HG02885 (cell line): ENCODE measurements around the gene ARHGAP28.

Source experiments
- ATAC-seq: cut with Tn5 transposase; IDR thresholded peaks from one replicate; pipeline ENCODE4 v1.9.1; 2021; ENCODE audit warnings: mild to moderate bottlenecking; ENCODE audit not compliant: unreplicated experiment, poor library complexity

The ARHGAP28 gene

DNA sequence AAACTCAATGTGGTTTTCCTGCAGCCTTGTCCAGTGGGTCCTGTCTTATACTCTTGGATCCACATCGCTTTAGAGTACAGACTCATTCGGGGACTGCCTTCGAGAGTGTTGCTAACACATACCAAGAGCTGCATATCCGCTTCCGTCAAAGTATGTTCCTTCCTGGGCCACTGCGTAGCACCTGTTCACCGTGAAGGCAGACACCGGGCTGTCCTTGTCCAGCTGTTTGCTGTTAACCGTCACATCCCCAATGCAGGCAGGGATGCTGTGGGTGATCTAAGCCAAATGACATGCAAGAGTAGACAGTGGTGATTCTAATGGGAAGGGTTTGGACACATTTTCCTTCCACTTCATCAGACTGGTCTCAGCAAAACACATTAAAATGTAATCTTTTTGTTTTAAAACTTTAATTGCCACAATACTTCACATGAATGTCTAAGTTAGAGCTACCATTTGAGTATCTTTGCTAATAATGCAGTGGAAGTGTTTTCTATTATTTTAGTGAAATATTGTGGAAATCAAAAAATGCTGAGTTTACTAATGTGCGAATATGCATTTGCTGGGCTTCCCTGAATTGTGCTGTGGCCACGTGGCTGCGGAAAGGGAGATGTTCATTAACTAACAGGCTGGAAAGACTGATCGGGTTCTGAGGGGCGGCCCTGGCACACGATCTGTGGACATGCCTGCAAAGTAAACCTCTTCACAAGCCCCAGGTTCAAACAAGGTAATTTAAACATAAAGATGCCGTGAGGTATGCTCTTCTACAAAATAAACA, 219.0 kb downstream of the ARHGAP28 start:
- ATAC-seq, result no peak

DNA sequence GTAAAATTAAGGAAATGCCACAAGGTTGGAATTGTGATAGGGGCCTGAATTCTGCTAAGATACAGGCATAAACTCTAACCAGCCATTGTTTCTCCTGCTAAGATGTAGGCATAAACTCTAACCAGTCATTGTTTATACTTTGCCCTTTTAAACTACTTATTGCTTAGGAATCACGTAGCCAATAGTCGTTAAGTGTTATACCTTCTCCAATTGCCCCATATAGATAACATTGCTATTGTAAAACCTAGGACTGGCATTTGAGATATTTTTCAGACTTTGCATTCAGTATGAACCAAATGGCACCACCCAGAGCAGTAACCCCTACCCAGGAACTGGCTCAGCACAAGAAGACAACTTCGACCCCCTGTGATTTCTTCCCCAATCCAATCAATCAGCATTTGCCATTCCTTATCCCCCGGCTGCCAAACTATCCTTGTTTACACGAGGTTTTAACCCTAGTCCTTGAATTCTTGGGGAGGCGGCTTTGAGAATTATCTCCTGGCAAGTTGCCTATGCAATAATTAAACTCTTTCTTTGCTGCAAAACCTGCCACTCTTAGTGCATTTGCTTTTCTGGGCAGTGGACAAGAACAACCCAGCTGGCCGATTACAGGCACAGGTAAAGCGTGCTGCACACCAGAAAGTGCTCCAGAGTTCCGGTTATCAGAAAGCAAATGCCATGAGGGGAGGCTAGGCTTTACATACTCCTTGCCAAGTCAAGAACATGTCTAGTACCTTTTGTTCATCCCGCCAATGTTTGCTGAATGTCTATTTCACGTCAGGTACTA, 220.5 kb downstream of the ARHGAP28 start:
- no peak for ATAC-seq

DNA sequence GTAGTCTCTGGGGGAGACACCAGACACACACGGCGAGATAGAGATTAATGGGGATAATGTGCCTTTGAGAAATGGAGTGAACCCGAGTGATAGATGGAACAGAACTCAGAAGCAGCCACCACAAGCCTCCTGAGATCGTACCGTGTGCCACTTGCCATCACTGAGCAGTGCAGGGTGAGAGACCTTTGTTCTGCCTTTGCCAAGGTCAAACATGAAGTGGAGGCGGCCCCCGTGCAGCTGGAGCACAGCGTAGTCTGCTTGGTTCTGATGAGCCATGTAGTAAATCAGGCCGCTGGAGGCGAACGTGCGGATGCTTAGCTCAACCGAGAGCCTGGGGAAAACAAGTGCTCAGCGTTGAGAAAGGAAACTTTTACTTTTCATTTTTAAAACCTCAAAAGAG, 221.1 kb downstream of the ARHGAP28 start:
- ATAC-seq, result no peak

DNA sequence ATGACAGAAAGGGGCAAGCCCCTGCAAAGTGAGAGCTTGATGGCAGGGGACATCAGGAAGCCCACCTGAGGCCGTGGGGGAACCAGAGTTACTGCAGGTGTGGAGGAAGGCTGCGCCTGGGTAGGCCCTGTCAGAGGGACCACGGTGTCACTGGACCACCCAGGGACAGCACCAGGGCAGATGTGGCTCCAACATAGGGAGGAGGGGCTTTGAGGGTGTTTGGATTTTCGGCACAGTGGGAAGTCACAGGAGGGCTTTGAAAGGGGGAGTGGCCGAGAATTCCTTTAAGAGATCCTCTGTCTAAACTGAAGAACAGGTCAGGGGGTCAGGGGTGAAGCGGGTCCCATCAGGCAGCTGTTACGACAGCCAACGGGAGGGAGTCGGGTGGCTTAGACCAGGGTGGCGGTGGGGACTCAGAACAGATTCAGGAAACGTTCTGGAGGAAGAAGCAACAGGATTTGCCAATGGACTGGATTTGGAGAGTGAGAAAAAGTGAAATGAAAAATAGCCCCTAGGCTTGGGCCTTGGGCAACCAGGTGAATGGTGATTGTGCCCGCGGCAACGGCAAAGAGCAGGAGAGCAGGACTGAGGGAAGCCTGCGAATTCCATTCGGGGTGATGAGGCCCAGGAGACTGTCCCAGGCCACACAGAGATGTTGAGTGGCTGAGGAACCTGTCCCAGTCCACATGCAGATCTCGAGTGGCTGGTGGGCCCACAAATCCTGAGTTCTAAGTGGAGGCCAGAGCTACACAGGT, 222.0 kb downstream of the ARHGAP28 start:
- ATAC-seq, result no peak

DNA sequence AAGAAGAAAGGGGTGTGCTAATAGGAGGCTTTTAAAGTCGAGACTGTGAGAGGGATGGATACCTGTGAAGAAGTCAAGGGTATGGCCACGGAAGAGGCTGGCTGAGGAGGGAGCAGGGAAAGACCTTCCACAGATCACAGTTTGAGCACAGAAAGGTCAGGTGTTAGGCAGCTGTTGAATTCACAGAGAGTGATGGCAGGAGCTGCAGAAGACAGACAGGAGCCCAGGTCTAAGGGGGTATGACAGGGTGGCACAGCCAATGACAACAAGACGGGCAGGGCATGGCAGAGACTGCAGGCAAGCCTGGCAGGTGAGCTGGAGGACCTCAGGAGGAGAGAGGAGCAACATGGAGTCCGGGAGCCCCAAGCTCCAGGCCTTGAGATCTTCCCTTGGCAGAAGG, 225.0 kb downstream of the ARHGAP28 start:
- no peak for ATAC-seq

DNA sequence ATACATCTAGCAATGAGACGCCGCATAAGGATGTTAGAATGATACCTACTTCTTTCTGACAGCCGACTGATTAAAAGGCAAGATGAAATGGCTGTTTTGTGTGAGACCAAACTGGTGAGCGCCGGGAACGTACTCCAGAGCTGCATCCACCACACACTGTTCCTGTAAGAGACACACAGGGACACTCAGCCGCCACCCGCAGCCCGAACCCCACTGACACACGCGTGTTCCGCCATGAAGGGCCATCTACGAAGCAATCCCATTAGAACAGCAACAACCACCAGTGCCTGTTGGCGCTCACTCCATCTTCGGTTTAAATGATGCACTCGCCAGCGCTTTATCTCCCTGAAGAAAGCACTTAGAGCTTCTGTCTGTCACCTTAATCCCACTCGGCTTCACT, 225.8 kb downstream of the ARHGAP28 start:
- no peak for ATAC-seq

DNA sequence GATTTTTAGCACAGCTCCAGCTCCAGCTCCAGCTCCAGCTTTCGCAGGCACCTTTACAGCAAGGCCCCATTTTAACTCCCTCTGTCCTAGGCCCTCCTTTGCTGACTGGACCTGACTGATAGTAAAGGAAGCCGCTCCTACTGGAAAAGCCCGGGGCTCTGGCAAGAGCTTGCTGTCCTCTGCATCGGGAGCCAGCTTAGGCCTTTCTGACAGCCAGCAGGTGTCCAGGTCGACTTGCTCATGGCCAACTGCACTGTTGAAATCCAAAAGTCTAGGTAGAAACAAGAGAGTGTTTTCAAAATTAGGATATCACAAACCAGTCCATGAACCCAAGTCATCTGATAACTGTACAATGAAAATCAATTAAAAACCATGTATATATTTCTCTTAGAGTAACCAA, 227.0 kb downstream of the ARHGAP28 start:
- no peak for ATAC-seq

DNA sequence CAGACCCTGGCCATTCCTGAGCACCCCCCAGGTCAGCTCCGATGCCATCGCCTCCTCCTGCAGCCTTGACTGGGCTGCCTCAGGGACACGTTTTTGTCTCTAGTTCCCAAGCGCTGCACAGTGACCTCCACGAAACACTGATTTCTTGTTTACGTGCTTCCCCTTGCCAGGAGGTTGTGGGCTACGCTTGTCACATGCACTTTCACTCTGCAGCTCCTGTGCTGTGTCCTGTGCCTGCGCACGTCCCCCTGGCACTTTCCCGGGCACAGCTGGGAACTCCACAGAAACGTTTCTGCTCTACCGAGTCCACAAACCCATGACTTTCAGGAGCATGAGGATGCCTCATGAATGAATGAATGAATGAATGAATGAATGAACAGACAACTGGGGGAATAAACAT, 227.5 kb downstream of the ARHGAP28 start:
- no peak for ATAC-seq

DNA sequence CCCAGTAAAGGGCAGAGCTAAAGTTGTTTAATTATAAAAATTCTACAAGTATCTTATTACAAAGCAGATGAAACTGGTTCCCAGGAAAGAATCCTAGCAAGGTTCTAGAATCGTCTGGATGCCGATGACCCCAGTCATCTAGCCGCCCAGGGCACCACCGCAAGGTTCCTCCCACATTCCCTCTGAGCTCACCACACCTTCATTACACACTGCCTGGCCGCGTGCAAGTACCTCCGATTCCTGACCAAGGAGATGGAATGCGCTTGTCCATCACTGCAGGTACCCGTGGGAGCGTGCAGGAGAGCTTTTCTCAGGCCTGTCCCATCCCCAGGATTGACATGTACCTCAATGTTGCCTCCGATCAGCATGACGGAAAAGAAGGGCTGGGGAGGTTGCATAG, 229.6 kb downstream of the ARHGAP28 start:
- ATAC-seq, result no peak

DNA sequence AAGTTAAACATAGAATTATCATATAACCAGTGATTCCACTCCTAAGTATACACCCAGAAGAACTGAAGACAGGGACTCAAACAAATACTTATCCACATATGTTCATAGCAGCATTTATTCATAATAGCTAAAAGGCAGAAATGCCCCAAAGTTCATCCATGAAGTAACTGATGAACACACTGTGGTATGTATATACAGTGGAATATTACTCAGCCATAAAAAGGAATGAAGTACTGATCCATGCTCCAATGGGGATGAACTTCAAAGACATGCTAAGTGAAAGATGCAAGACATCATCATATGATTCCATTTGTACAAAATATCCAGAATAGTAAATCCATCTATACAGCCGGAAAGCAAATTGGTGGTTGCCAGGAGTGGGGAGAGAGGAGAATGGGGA, 230.6 kb downstream of the ARHGAP28 start:
- no peak for ATAC-seq

DNA sequence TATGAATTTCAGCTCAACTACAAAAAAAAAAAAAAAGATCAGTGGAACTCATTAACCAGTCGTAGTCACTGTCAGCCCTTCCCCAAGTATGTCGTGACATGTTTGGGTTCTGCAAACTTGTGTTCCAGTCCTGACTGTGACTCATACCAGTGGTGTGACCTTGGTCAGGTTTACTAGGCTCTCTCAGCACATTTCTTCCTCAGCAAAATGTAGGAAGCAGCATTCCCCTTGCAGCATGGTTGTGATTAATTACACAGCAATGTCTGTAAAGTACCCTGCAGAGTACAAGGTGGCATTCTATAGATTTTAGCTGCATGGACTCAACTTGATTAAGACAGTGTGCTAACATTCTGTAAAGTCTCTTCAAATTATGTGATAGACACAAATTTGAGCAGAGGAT, 231.1 kb downstream of the ARHGAP28 start:
- no peak for ATAC-seq

DNA sequence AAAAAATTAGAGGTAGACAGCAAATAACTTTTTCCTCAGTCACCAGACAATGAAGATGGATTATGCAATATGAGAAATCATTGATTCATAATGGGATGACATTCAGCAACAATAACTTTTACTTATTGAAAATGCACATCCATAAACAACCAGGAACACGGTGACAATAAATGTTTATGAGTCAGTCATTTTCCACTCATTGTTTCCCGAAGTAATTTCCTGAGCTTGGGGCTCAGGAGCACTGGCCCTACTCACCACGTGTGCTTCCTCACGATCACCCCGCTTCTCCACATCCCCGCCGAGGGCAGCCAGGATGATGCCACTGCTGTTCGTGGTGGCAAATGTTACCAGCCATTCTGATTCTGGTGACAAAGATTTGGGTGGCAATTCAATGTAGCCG, 231.8 kb downstream of the ARHGAP28 start:
- ATAC-seq, result no peak

DNA sequence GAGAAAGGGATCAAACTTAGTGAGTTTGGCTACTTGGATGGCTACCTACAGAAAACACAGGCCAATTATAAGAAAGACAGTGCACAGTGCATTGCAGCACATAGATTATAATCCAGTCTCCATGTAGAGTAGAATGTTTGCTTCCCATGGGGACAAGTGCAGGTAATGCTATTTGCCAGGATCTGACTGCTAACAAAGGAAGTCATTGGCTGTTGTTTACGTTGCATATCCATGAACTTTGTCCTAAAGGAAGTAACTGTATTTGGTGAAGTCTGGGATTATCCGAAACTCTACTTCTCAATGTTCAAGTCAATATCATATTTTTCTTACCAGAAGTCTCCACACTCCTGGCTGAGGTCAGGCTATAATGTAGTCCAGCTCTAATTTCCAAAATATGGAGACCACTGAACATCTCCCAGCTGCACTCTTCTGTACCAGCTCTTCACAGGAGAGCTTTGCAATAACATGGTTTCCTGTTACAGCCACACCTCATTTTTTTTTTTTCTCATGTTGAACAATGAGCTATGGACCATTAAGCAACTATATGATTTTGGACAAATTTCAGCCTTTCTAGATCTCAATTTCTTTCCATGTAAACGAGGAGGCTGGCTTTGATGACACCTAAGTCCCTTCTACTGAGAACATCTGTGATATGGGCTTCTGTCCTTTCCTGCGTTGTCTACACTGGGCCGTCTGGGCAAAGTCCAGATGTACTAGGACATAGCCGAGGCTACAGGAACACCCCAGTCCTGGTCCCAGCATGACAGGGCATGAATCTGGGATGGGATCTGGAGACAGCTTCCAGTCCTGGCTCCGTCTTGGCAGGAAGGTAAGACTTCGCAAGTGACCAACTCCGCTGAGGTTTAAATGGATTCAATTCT, 233.3 kb downstream of the ARHGAP28 start:
- ATAC-seq, result no peak

DNA sequence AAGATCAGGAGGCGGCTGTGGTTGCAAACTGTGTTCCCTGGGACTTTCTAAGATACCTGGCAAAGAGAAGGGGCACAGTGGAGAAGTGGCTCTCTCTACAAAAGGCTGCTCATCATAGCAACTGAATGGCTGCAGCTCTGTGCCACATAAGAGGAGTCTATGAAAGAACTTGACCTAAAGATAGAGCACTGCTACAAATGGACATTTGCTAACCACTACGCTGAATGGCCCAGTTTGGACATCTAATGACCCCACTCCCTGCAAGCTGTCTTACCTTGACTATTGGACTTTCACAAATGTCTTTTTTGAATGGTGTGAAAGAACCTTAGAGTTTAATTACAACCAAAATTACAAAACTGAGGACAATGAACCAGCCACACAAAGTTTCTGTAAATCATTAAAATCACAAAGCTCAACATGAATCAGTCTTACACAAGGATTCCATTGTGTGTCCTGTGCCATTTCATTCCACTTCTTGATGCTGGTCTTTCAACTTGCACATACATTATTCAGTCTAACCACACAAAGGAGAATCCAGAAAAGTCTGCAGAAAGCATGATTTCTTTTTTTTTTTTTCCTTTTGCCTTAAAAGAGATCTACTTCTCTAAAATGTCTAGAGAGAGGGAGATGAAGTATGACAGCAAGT, 234.1 kb downstream of the ARHGAP28 start:
- ATAC-seq, result no peak
